HG02571 (cell line): ENCODE measurements around the gene TTC14.
"Not testable (repeated sequence)": the region's sequence is repeated elsewhere in the genome, so short reads cannot be mapped to it uniquely, and the experiment has no call there.

ENCODE experiments used
- ATAC-seq: cut with Tn5 transposase; IDR thresholded peaks from one replicate; pipeline ENCODE4 v1.9.1; 2021; ENCODE audit warnings: mild to moderate bottlenecking, moderate library complexity; ENCODE audit not compliant: unreplicated experiment

TTC14 gene, protein sequence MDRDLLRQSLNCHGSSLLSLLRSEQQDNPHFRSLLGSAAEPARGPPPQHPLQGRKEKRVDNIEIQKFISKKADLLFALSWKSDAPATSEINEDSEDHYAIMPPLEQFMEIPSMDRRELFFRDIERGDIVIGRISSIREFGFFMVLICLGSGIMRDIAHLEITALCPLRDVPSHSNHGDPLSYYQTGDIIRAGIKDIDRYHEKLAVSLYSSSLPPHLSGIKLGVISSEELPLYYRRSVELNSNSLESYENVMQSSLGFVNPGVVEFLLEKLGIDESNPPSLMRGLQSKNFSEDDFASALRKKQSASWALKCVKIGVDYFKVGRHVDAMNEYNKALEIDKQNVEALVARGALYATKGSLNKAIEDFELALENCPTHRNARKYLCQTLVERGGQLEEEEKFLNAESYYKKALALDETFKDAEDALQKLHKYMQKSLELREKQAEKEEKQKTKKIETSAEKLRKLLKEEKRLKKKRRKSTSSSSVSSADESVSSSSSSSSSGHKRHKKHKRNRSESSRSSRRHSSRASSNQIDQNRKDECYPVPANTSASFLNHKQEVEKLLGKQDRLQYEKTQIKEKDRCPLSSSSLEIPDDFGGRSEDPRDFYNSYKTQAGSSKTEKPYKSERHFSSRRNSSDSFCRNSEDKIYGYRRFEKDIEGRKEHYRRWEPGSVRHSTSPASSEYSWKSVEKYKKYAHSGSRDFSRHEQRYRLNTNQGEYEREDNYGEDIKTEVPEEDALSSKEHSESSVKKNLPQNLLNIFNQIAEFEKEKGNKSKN

DNA sequence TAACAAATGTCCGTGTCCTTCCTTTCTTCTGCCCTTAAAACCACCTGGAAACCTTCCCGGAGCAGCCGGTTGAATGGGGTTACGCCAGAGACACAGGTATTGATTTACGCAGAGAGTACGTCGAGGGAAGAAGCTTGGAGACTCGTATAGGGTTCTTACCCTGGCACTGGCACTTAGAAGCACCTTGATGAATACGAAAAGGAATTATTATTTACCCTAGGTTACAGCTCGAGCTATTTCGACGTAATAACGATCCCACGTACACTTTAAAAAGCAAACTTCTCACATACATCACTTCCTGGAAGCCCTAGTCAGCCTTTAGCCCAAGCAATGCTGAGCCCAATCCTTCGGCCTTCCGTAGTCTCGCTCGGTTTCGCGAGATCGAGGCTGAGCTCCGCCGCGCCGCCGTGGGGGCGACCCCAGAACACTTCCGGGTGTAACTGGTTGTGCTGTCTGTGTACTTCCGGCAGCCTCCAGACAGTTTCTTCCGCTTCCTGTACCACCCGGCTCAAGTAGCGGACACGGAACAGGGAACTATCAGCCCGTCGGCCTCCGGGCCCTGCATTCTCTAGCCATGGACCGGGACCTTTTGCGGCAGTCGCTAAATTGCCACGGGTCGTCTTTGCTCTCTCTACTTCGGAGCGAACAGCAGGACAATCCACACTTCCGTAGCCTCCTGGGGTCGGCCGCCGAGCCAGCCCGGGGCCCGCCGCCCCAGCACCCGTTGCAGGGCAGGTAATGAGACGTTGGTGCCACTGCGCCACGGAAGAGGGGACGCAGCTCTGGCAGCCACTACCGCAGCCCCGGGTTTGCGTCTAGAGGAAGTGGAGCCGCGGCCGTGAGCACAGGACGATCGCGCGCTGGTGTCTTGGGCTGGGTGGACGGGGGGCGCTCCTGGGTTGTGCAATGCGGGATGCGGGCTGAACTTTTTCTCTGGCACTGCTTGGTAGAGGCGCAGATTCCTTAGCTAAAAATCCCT, at the start of gene TTC14:
Gene TTC14 (plus strand): TSS at position 476 of the 979 bp plus-strand sequence. CDS start 99 bp downstream, at position 575.
- ATAC-seq = peak; percentile 98

DNA sequence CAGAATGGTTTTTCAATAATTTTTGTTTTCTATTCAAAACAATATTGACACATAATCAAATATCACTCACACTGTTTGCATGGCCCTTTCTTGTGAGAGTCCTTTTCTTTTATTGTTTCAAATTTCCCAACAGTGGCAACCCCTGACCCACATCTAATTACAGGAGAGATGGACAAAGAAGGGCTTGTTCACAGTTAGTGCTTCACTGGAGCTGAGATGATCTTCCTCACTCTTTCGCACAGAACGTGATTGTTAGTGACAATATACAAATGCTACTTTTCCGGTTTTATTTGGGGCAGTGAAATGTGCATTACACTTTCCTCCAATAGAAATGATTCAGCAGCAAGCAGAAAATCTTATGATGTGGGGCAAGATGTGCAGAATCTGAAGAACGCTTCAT, 38.6 kb upstream of the TTC14 start:
- no peak for ATAC-seq

DNA sequence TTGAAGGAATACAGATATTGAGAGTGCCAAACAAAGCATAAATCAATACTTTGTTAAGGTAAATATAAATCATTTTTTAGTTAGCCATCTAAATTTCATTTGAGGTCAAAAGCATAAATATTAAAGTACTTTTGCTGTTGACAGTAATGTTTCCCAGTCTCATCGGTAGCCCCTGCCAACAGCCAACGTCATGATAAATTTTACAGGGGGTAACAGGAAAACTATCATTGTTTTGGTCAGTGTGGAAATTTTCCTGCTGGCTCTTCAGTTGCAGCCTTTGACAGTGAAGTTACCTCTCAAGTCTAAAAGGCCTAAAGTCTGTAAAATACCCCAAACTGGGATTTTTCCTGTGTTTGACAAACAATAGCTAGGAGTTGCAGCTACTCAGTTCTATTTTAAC, 37.3 kb upstream of the TTC14 start:
- no peak for ATAC-seq

DNA sequence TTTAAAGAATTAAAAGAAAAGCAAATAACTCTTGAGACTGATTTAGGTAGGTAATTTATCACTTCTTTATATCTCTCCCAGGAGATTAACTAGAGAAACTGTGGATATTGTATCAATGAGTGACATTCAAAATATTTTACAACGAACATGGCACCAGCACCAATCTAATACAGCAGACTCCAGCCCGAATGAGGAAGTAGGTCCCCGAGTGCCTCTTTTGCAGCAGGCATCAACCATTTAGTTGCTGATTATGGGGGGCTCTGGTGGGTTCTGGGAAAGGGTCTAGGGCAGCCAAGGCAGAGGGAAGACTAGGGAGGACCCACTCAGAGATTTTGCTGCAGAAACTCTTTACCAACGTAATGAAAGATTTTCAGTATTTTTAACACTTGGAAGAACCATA, 31.7 kb upstream of the TTC14 start:
- no peak for ATAC-seq

DNA sequence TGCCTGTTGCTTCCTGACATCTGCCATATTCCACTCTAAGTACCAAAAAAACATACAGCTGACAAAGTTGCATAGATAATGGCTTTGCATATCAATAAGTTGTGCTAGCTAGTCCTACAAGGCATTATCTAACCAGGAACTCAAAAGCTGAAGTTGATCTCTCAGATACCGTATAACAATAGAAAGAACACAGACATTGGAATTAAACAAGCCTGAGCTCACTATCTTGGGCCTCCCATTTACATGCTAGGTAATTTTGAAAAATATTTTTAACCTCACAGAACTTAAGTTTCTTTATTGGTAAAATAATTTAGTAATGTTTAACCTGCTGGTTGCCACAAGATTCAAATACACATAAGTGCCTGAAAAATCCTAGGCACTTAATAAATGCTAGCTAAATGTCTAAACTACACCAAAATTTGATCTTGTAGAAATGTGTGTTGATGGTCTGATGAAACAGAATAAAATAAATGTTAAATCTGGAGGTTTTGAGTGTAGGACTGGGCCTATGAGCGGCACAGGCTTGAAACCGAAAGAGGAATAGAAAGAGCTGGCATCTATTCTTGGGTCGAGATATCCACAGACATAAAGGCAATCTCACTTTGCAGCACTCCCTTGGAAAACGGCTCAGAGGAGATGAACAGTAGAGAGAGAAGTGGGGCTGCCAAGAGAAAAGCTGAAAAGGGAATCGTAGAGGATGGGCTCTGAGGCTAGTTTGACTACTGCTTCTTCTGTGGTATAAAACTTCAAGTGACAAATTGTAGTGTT, 29.9 kb upstream of the TTC14 start:
- peak; percentile 96 for ATAC-seq

DNA sequence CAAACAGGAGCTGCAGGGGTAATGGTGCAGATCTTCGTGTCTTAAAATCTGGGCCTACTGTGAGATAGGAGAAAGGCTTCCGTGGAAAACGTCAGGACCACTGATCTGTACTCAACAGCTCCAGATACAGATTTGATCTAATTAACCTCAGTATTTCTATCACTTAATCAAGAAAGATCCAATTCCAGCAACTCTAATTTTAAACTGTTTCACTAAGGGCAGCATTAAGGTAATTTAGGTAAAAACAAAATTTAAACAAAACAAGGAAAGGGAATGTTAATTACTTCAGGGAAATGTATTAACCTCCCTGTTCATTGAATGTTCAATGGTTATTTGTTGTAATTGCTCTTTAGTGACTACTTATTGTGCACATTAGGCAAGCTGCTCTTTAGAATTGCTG, 26.4 kb upstream of the TTC14 start:
- ATAC-seq = no peak

DNA sequence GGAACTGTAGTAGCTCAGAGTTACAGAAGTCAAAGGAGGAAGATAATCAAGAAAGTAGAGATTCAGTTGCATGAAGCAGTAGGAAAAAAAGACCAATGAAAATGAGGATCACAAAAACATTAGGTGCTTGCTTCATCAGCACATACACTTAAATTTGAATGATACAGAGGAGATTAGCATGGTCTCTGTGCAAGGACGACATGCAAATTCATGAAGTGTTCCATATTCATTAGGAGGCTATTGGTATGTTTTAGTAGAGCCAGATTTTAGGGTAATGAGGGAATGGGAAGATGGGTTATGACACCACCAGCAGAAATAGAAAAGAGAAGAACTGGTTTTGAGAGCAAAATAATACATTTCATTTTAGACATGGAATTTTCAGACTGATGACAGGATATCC, 21.0 kb upstream of the TTC14 start:
- no peak for ATAC-seq

DNA sequence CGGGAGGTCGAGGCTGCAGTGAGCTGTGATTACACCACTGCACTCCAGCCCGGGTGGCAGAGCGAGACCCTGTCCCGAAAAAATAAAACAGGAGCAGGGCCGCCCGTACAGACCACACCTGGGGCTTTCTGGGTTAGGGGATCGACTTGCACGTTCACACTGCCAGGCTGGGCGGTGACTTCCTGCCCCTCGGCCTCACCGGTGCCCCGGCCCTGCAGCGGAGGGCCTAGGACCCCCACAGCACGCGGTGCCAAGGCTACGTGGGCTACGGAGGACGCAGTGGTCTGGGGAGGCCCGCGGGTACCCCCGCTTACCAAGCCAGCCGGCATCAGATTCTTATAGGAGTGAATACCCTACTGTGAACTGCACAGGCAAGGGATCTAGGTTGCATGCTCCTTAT, 11.6 kb upstream of the TTC14 start:
- no peak for ATAC-seq

DNA sequence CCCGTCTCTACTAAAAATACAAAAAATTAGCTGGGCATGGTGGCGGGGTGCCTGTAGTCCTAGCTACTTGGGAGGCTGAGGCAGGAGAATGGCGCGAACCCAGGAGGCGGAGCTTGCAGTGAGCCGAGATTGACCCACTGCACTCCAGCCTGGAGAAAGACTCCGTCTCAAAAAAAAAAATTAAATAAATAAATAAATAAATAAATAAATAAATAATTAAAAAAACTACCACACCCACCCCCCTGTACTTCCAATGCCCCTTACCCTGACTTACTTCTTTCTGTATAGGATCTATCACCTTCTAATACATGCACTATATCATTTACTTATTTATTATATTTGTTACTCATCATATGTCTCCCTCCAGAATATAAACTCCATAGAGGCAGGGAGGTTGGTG, 8.3 kb upstream of the TTC14 start:
- ATAC-seq = not testable (repeated sequence)

DNA sequence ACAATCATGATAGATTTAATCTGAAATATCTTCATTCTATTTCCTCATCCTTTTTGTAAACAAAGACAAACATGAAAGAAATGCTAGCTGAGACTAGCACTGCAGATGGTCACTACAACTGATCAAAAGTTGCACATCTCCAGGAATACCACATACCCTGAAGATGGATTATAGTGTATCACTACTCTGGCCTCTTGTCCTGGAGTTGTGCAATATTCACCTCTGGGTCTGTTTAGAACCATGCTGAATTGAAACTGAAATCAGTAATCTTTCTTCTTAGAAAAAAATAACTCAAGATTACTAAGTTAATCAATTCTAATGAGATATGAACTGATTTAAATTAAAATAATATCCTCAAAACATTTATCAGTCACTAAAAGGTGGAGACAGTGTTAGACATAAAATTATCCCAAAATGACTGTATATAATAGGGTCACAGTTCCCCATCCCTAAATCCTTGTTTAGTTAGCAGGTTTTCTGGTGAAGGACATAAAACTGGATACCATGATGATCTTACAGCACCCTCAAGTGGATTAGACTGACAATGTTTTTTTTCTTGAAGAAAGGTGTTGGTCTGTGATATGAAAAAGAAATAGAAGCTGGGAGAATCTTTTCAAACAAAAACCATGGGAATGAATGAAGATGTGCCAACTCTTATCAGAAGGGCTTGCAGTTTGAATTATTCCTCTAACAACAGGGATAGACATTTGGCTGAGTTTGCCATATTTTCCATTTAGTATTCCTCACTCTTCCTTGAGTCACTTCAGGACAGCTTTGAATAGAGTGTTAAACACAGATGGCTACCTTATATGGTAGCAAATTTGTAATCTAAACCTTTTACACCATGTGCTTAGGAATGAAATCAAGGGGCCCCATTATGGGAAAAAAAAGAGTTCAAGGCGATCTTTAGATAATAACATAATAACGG, 7.1 kb upstream of the TTC14 start:
- peak; percentile 69 for ATAC-seq

DNA sequence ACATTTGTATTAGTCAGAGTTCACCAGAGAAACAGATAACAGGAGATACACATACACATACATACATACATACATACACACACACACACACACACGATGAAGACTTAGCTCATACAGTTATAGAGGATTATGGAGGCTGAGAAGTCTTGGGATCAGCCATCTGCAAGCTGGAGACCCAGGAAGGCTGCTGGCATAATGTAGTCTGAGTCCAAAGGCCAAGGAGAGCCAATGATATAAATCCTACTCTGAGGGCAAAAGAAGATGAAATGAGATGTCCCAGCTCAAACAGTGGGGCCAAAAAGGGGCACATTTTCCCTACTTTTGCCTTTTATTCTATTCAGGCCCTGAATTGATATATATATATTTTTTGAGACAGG, 6.4 kb upstream of the TTC14 start:
- no peak for ATAC-seq

DNA sequence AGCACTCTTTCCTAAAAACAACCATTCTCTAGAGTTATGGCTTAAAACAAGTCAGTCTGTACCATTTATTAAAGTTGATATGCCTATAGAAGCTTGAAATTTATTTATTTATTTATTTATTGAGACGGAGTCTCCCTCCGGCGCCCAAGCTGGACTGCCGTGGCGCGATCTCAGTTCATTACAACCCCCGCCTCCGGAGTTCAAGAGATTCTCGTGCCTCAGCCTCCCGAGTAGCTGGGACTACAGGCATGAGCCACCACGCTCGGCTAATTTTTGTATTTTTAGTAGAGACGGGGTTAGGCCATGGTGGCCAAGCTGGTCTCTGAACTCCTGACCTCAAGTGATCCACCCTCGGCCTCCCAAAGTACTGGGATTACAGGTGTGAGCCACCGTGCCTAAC, 1.5 kb upstream of the TTC14 start:
- no peak for ATAC-seq

DNA sequence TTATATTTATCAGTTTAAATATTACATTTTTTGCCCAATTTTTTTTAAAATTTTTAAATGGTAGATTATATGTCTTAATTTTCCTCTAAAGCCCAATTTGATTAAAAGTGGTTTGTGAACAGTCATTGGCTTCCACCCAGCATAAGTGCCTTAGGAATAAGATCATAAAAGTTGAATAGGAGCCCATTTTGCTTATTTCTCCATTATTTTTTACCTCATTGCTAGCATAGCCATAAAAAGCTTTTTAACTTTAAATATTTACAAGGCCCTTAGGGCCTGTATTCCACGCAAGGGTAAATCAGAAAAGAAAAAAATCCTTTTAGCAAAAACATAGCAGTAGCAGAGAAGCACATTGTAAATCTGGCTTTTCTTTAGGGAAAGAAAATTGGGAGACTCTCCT, 9.0 kb downstream of the TTC14 start:
- no peak for ATAC-seq

DNA sequence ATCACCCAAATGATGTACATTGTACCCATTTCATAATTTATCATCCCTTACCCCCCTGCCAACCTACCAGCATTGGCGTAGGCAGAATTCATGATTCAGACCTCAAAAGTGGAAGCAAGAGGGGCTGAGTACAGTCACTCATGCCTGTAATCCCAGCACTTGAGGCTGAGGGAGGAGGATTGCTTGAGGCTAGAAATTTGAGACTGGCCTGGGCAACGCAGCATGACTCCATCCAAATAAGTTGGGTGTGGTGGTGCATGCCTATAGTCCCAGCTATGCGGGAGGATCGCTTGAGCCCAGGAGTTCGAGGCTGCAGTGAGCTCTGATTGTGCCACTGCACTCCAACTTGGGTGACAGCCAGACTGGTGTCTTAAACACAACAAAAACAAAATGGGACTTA, 10.4 kb downstream of the TTC14 start:
- no peak for ATAC-seq

DNA sequence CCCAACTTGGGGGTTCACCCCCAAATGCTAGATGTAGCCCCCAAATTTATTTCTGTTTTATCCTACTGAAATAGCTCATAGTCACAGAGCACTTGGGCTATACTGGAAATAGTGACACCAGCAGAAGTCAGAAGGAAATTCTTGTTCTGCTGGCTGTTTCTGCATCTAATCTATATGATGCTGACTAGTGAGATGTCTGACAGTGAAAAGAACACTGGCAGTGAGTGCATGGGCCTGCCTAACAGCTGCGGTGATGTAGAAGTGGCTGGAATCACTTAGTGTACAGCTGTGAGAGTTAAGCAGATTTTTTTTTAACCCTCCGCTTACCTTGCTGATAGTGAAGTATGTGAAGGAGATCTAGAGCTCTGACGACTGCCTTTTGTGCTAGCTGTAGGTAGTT, 14.0 kb downstream of the TTC14 start:
- ATAC-seq = no peak

DNA sequence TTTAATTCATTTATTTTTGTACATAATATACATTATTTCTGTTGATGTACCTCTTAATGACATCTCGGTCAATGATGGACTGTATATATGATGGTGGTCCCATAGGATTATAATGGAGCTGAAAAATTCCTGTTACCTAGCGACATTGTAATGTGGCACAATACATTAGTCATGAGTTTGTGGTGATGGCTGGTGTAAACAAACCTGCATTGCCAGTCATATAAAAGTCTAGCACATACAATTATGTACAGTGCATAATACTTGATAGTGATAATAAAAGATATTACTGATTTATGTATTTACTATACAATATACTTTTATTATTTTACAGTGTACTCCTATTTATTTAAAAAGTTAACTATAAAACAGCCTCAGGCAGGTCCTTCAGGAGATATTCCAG, 15.1 kb downstream of the TTC14 start:
- ATAC-seq = no peak

DNA sequence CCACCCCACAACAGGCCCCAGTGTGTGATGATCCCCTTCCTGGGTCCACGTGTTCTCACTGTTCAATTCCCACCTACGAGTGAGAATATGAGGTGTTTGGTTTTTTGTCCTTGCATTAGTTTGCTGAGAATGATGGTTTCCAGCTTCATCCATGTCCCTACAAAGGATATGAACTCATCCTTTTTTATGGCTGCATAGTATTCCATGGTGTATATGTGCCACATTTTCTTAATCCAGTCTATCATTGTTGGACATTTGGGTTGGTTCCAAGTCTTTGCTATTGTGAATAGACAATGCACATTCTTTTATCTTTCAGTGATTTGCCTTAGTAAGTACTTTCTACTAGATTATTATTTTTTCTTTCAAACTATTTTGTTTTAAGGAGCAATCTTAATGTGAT, 16.6 kb downstream of the TTC14 start:
- ATAC-seq = not testable (repeated sequence)

DNA sequence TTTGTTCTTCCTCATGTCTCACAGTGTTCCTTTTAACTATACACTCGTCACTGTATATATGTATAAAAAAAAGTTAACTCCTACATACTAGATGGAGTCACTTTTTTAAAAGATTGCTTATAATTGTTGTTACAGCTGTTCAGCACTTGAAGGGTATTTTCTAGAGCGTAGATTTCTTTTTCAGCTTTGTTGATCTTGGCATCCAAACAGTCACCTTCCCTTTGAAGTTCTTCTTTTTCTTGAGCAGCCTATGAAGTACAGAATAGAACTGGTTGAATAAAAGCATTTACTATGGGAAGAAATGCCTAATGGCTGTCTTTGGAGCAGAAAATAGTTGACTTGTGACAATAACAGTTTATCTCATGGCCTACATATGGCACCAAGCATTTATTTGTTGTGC, 17.8 kb downstream of the TTC14 start:
- no peak for ATAC-seq

DNA sequence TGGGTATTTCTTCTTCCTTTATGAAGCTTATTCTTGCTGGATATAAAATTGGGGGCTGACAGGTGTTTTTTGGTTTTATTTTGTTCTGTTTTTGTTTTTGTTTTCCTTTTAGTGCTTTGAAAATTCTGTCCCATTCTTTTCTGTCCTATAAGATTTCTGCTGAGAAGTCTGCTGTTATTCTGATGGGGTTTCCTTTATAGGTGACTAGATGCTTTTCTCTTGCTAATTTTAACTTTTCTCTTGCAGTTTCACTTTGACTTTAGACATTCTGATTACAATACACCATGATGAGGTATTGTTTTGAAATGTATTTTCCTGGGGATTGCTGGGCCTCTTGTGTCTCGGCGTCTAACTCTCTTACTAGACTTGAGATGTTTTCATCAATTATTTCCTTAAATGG, 22.8 kb downstream of the TTC14 start:
- peak; percentile 51 for ATAC-seq
